Bronchial epithelial cell (primary cell): ENCODE data around the gene DKK3. TPM values are rescaled to one million over a fixed set of nuclear protein-coding genes. Genes with fewer than 3 reads are reported as not detected.

ENCODE experiments used
- DNase-seq: peaks from one replicate; pipeline ENCODE4 v3.0.0-alpha.2; 2010; ENCODE audit warnings: low read depth
- FAIRE-seq: peaks from 2 replicates; lab custom pipeline; 2011; peaks lifted over from hg19 to GRCh38; lab: Jason Lieb, UNC
- H3K27me3 ChIP-seq: 2 replicates; pipeline ENCODE4 v1.5.1; 2011; ENCODE audit warnings: low read length; ENCODE audit not compliant: control insufficient read depth, insufficient read depth
- H3K36me3 ChIP-seq: 2 replicates; pipeline ENCODE4 v1.5.1; 2011; ENCODE audit warnings: low read length; ENCODE audit not compliant: control insufficient read depth, insufficient read depth
- H3K4me3 ChIP-seq: 2 replicates; pipeline ENCODE4 v1.5.1; 2011; ENCODE audit warnings: mild to moderate bottlenecking, low read depth, low read length, control low read depth
- total RNA-seq: library from RNA; depleted of rRNA; stranded (reverse); fragments of >200 nt; gene quantifications from 2 replicates; pipeline ENCODE4 v1.2.1, GENCODE V29; 2014
- TF ChIP-seq, protein P1 (sequence below): IDR thresholded peaks from 2 replicates; pipeline ENCODE4 v1.5.1; 2011; ENCODE audit warnings: mild to moderate bottlenecking, moderate library complexity, low read length, control low read depth, inconsistent platforms; ENCODE audit not compliant: insufficient read depth, severe bottlenecking

The DKK3 gene
- total RNA-seq, 1 donor from 2014 or later: 72.4 TPM

DNA sequence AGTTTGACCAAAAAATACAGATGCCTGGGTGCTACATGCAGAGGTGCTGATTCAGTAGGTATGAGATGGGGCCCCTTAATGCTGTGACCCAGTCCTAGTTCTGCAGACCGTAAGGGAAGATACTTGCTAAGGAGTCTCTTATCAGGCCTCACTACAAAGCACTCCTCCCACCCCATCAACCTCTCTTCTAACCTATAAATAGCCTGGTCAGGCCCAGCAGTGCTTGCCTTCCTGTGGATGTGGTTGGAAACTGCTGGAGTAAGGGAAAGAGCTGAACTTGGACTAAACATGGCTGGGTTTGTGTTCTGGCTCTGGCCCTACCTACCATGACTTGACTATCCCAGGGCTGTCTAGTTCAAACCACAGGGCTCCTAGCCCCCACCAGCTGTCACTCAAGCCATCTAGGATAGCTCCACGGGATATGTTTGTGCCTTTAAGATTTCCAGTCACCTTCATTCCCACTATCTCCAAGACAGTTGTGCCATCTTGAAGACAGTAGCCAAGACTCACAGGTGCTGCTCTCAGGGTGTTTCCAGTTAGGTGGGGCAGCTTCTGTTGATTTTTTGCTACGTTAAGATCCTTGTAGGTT, 9.5 kb upstream of the DKK3 start:
- DNase-seq: no peak
- no peak overlapping the region for H3K4me3 ChIP-seq
- TF ChIP-seq, protein P1, sequence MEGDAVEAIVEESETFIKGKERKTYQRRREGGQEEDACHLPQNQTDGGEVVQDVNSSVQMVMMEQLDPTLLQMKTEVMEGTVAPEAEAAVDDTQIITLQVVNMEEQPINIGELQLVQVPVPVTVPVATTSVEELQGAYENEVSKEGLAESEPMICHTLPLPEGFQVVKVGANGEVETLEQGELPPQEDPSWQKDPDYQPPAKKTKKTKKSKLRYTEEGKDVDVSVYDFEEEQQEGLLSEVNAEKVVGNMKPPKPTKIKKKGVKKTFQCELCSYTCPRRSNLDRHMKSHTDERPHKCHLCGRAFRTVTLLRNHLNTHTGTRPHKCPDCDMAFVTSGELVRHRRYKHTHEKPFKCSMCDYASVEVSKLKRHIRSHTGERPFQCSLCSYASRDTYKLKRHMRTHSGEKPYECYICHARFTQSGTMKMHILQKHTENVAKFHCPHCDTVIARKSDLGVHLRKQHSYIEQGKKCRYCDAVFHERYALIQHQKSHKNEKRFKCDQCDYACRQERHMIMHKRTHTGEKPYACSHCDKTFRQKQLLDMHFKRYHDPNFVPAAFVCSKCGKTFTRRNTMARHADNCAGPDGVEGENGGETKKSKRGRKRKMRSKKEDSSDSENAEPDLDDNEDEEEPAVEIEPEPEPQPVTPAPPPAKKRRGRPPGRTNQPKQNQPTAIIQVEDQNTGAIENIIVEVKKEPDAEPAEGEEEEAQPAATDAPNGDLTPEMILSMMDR: no peak
- H3K27me3 ChIP-seq: no peaks in the 10 kb centered on the region
- no peak for FAIRE-seq
- no peaks in the 10 kb centered on the region for H3K36me3 ChIP-seq

DNA sequence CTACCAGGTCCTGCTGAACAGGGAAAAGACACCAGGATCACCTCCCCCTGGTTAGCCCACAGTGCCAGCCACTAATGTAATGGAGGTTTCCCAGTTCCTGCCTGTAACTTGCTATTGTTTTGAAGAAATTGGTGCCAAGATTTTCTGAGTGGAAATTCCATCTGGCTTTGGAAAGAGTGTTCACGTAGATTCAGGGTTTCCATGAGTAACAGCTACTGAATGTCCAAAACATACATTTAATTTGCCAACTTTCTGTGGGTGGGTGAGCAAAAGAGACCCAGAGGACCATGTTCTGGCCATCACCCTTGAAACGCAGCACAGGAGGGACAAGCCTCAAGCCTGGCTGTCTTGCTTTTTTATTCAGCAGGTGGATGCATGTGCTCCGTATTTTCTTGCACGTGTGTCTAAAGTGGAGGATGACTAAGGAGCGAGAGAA, 8.8 kb upstream of the DKK3 start:
- DNase-seq (no peak), FAIRE-seq (no peak)
- H3K36me3 ChIP-seq: no peaks in the 10 kb centered on the region
- TF ChIP-seq, protein P1: no peak
- no peaks in the 10 kb centered on the region for H3K27me3 ChIP-seq
- H3K4me3 ChIP-seq: no peak overlapping the region

DNA sequence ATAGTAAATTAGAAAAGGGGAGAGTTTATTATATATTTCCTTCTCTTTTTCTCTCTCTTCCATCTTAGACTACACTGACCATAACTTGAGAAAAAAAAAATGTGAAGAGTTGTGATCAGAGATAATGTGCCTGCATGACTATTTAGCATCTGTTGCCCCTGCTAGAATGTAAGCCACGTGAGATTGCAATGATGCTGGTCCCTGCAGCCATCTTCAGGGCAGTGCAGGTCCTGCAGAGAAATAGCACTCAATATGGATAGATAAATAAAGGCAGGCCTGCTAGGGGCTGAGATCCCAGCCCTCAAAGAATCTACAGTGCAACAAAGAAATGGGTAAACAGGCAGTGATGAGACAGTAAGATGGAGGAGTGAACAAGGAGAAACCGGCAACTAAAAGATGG, 7.8 kb upstream of the DKK3 start:
- no peak for DNase-seq
- no peak for FAIRE-seq
- no peak overlapping the region for H3K4me3 ChIP-seq
- H3K36me3 ChIP-seq: no peaks in the 10 kb centered on the region
- TF ChIP-seq, protein P1: no peak
- no peaks in the 10 kb centered on the region for H3K27me3 ChIP-seq

- no peaks in the 10 kb centered on the region for H3K27me3 ChIP-seq
- no peak overlapping the region for H3K4me3 ChIP-seq
- FAIRE-seq (no peak), DNase-seq (no peak)
- TF ChIP-seq, protein P1: no peak
- no peaks in the 10 kb centered on the region for H3K36me3 ChIP-seq
These were observed 7.1 kb upstream of the DKK3 start for GRCh38 chr11:12015486-12015885.

GRCh38 chr11:12013781-12014180, 5.4 kb upstream of the DKK3 start:
- no peaks in the 10 kb centered on the region for H3K27me3 ChIP-seq
- TF ChIP-seq, protein P1: no peak
- H3K36me3 ChIP-seq: no peaks in the 10 kb centered on the region
- peak; percentile 29 for DNase-seq
- no peak overlapping the region for H3K4me3 ChIP-seq
- FAIRE-seq: no peak
